Measurements from ENCODE around the gene CD99L2. TPM values are rescaled to one million over a fixed set of nuclear protein-coding genes. Genes with fewer than 3 reads are reported as not detected.

The CD99L2 gene
- total and polyA plus RNA-seq, 4 donors = 9.7 to 39.8 (median 23.8) TPM

GRCh38 chrX:150753357-150753756 is 145.1 kb downstream of the CD99L2 start:
- no peaks in the 10 kb centered on the region for H3K4me1 ChIP-seq (ENCODE audit: control insufficient read depth in 4 of 4, insufficient read depth in 4 of 4, low read length in 3 of 4)
- WGBS = 86% methylated on average over 4 of the region's 4 CpGs
- no peak for DNase-seq (ENCODE audit: low spot score)
- H3K27ac ChIP-seq (ENCODE audit: low read depth in 1 of 2, low read length in 2 of 2) = no peak overlapping the region
- H3K9ac ChIP-seq (ENCODE audit: low read depth in 1 of 2, low read length in 2 of 2) = no peak overlapping the region
- H3K9me3 ChIP-seq (ENCODE audit: control insufficient read depth in 4 of 4, low read length in 3 of 4) = no peaks in the 10 kb centered on the region
- H3K27me3 ChIP-seq (ENCODE audit: control insufficient read depth in 4 of 4, insufficient read depth in 4 of 4, low read length in 3 of 4) = no peaks in the 10 kb centered on the region
- no peak overlapping the region for H3K4me3 ChIP-seq (ENCODE audit: low read depth in 1 of 3, low read length in 3 of 3)
- peaks cover 0 to 5% (median 2%) of the 10 kb centered on the region in 4 donors for H3K36me3 ChIP-seq (ENCODE audit: control insufficient read depth in 4 of 4, insufficient read depth in 3 of 4, low read depth in 1 of 4, low read length in 3 of 4)
- no peak for TF ChIP-seq NR2F2 (IDR thresholded peaks at IDR 0.05)
- TF ChIP-seq MAX (IDR thresholded peaks at IDR 0.05) = no peak

- no peak overlapping the region for H3K27ac ChIP-seq (ENCODE audit: low read depth in 1 of 2, low read length in 2 of 2)
- TF ChIP-seq MAX (IDR thresholded peaks at IDR 0.05) = no peak
- no peak for TF ChIP-seq RXRA (IDR thresholded peaks at IDR 0.05)
- TF ChIP-seq HNF4A (conservative IDR thresholded peaks at IDR 0.05) = no peak
- TF ChIP-seq SP1 (IDR thresholded peaks at IDR 0.05) = no peak
- TF ChIP-seq HNF4G (IDR thresholded peaks at IDR 0.05) = no peak
- no peak for TF ChIP-seq REST (IDR thresholded peaks at IDR 0.05)
- no peak for TF ChIP-seq RAD21 (IDR thresholded peaks at IDR 0.05)
- TF ChIP-seq TAF1 (conservative IDR thresholded peaks at IDR 0.05) = no peak
- TF ChIP-seq CTCF (IDR thresholded peaks at IDR 0.05; ENCODE audit: low read depth, low read length, missing input control) = no peak
- no peak for TF ChIP-seq NR2F2 (IDR thresholded peaks at IDR 0.05)
- TF ChIP-seq ZBTB33 (IDR thresholded peaks at IDR 0.05) = no peak
- TF ChIP-seq EGR1 (IDR thresholded peaks at IDR 0.05; ENCODE audit: low read depth in 2 of 2) = no peak
- TF ChIP-seq YY1 (IDR thresholded peaks at IDR 0.05) = no peak
- no peak for TF ChIP-seq FOXA1 (IDR thresholded peaks at IDR 0.05)
- no peak for TF ChIP-seq ATF3 (IDR thresholded peaks at IDR 0.05)
- no peaks in the 10 kb centered on the region for H3K4me1 ChIP-seq (ENCODE audit: control insufficient read depth in 4 of 4, insufficient read depth in 4 of 4, low read length in 3 of 4)
- no peak for DNase-seq (ENCODE audit: low spot score)
- H3K36me3 ChIP-seq (ENCODE audit: control insufficient read depth in 4 of 4, insufficient read depth in 3 of 4, low read depth in 1 of 4, low read length in 3 of 4) = peaks cover 0 to 5% (median 1%) of the 10 kb centered on the region in 4 donors
- no peak overlapping the region for H3K4me3 ChIP-seq (ENCODE audit: low read depth in 1 of 3, low read length in 3 of 3)
- no peaks in the 10 kb centered on the region for H3K9me3 ChIP-seq (ENCODE audit: control insufficient read depth in 4 of 4, low read length in 3 of 4)
- H3K9ac ChIP-seq (ENCODE audit: low read depth in 1 of 2, low read length in 2 of 2) = no peak overlapping the region
- 96% methylated on average over 3 of the region's 3 CpGs for WGBS
- no peaks in the 10 kb centered on the region for H3K27me3 ChIP-seq (ENCODE audit: control insufficient read depth in 4 of 4, insufficient read depth in 4 of 4, low read length in 3 of 4)
These were observed 146.3 kb downstream of the CD99L2 start for GRCh38 chrX:150752124-150752523.
